HL-60/S4 (cell line): Measurements from ENCODE around the gene PPP1R13L.
"Not testable (repeated sequence)": the region's sequence is repeated elsewhere in the genome, so short reads cannot be mapped to it uniquely, and the experiment has no call there.

Experiments
- in situ Hi-C: fragments of 300-500 bp; cut with MboI; formaldehyde crosslinking; loops from 2 replicates; pipeline ENCODE4 v1.14.3; 2022; ENCODE audit warnings: low sequenced_read_pairs

The PPP1R13L gene

DNA sequence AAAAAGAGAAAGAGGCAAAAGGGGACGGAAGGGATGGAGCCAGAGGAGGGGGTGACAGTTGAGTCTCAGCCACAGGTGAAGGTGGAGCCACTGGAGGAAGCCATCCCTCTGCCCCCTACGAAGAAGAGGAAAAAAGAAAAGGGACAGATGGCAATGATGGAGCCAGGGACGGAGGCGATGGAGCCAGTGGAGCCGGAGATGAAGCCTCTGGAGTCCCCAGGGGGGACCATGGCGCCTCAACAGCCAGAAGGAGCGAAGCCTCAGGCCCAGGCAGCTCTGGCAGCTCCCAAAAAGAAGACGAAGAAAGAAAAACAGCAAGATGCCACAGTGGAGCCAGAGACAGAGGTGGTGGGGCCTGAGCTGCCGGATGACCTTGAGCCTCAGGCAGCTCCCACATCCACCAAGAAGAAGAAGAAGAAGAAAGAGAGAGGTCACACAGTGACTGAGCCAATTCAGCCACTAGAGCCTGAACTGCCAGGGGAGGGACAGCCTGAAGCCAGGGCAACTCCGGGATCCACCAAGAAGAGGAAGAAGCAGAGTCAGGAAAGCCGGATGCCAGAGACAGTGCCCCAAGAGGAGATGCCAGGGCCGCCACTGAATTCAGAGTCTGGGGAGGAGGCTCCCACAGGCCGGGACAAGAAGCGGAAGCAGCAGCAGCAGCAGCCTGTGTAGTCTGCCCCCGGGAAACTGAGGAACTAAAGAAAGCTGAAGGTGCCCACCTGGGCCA is 4.1 kb upstream of the PPP1R13L start:
- in situ Hi-C loops = no loop called here

DNA sequence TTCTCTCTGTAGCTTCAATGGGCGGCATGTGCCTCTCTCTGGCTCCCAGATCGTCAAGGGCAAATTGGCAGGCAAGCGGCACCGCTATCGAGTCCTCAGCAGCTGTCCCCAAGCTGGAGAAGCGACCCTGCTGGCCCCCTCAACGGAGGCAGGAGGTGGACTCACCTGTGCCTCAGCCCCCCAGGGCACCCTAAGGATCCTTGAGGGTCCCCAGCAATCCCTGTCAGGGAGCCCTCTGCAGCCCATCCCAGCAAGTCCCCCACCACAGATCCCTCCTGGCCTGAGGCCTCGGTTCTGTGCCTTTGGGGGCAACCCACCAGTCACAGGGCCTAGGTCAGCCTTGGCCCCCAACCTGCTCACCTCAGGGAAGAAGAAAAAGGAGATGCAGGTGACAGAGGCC is 3.3 kb upstream of the PPP1R13L start:
- in situ Hi-C loops = no loop called here

DNA sequence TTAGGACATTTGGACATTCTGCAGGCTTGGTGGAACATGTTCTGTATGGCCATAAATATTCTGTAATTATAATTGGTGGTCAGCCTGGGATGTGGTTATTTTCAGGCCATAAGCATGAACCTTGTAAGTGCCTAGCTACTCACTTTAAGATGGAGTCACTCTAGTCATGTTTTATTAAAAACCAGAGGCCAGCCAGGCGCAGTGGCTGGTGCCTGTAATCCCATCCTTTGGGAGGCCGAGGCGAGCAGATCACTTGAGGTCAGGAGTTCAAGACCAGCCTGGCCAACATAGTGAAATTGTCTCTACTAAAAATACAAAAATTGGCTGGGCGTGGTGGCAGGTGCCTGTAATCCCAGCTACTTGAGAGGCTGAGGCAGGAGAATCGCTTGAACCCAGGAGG is 2.7 kb upstream of the PPP1R13L start:
- in situ Hi-C loops = not testable (repeated sequence)

DNA sequence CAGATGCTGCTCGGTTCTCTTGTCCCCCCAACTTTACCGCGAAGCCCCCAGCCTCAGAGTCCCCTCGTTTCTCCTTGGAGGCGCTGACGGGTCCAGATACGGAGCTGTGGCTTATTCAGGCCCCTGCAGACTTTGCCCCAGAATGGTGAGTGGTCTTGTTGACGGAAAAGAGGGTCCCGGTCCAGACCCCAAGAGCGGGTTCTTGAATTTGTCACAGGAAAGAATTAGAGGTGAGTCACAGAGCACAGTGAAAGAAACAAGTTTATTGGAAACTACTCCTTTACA is 2.2 kb upstream of the PPP1R13L start:
- in situ Hi-C loops = no loop called here

DNA sequence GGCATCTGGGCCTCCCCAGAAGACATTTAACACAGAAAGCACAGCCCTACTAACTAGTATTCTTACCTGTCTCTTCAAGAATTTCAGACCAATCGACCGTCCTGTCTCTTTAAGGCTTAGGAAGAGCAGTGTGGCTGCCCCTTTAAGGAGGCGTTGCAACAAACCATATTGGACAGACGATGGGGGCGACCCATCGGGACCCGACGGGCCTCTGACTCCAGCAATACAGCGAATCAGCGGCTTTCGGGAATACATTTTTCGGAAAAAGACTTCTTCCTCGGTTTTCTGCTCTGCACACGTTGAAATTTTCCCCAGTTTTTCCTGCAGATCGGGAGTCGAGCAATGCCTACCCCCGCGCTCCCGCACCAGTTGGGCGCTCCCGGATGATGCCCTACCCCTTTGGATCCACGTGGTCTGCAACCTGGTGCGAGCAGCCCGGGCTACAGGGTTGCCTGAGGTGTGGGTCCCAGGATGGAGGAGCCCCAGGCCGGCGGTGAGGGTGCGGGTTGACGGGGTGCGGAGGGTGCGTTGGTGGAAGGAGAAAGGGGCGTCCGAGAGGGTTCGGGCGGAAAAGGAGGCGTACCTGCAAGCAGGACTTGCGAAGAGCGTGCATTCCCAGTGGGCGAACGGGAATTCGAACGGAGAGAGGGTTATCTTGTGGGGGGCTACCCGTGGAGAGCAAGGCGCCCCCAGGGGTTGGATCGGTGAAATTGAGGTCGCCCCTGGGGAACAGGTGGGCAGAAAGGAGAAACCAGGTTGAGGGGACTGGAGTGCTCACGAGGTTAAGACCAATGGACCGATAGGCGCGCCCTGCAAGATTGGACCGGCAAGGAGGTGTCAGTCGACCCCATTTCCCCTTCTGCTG is 1.6 kb upstream of the PPP1R13L start, which contains the start of gene POLR1G:
Gene POLR1G, plus strand, starts transcription at position 419 of the 865 bp plus-strand sequence. Its CDS starts 53 bp downstream, at position 472.
- in situ Hi-C loops = no loop called here

DNA sequence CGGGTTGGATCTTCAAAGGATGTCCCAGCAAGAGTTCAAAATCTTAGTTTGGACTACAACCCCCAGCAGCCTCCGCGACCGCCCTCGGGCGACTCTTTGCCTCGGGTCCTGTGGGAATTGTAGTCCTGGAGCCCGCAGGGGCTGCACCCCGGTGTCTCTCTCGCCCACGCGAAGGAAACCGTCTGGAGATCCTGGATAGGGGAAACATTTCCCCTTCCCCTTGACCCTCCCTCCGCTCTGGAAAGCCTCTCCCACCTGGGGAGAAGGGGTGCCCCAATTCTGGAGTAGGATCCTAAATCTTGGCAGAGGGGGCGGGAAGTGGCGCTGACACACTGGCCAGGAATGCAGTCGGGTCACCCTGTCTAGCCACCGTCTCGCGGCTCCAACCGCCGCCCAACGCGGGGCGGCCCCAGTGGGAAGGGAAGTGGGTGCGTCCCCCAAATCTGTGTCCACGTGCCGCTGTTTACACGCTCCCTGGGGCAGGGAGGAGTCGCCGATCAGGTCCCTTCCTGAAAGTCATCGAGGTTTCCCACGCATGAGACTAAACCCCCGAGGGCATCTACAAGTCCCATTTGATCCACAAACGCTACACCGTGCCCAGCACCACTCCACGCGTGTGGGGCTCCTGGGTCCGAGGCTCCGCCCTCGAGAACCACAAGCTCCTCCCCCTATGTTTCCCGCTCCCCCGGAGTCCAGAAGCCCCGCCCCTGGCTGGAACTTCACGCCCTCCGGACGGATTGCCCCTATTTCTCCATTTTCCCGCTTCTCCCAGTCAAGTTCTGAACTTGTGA is 761 bp upstream of the PPP1R13L start:
- in situ Hi-C loops = no loop called here

DNA sequence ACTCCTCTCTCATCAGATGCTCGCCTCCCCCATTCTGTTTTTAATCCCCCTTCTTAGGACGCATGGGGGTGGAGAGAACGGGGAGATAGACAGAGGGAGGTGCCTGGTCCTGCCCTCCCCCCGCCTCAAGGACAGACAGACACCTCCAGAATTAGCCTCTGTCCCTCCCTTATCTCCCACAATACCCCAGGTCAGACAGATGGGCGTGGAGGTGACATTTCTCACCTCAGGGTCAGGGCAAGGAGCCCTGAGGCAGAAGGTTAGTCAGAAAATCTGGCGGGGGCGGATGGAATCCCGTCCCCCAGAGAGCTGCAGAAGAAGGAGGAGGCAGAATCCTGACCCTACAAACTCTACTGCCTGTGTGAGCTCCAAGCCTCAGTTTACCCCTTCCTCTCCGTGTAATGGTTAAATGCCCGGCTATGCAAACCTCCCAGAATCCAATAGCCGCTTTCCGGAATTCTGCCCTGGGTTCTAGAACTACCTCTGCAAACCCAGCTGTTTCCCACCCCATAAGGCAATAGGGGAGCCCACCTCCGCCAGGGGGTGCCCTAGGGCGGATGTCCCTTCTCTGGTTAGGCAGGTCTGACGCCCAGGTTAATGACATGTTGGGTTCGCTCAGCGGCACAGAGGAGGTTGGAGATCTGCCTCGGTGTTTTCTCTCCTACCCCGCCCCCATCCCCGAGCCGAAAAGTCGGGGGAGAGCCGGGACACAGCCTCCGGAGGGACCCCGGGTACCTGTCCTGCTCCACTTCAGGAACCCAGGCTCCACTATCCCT is 900 bp downstream of the PPP1R13L start:
- in situ Hi-C loops = no loop called here

DNA sequence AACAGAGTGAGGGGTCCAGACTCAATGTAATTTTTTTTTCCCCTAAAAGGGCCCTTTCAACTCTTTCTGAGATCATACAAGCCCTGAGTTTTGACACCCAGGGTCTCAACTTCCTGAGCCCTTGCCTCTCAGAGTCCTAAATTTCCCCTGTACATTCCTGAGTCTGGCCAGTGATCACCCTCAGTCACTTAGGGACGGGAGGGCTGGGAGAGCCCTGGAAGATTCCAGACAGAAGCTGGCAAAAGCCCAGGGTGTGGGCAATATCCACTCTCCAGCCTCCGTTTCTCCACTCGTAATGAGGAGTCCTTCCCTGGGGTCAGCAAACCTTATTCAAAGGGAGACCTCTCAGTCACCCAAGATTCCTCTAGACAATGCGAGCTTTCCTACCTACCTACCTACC is 1.6 kb downstream of the PPP1R13L start:
- in situ Hi-C loops = no loop called here

DNA sequence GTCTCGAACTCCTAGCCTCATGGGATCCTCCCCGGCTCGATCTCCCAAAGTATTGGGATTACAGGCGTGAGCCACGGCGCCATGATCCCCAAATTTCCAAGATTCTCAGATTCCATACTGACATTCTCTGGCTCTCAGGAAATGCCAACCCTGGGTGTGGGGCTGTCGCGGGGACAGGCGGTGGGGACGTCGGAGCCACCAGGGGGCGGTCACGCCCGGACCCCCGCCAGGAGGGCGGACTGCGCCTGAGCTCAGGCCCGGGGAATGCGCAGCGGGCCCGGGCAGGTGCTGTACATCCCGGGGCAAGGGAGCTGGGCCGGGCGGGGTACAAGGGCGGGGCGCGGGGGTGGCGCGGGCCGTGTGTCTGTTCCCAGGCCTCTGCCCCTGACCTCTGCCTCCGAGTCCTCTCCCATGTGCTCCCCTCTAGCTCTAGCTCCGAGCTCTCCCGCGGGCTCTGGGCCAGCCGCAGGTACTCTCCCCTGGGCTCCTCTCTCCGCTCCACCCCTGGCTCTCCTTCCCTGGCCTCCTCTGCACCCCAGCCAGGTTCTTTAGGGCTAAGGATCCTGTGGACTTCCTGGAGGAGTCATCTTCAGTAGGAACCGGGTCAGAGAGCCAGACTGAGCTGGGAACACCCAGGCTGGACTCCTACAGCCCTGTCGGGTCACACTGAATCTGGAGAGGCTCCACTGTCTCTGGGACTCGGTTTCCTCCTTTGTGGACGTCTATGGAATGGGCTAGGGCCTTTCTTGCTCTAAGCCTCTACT is 2.4 kb downstream of the PPP1R13L start:
- in situ Hi-C loops = no loop called here

DNA sequence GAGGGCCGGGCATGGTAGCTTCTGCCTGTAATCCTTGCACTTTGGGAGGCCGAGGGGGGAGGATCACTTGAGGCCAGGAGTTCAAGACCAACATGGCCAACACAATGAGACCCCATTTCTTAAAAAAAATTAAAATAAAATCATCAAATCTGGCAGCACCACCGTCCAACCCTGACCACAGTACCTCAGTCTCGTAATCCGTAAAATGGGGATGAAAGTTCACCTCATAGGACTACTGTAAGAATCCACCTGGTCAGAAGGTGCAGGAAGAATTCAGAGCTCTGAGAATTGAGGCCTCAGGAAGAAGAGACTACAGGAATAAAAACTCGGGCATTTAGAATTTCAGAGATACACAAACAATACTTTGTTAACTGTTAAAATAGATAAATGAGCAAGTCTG is 3.1 kb downstream of the PPP1R13L start:
- in situ Hi-C loops = no loop called here

DNA sequence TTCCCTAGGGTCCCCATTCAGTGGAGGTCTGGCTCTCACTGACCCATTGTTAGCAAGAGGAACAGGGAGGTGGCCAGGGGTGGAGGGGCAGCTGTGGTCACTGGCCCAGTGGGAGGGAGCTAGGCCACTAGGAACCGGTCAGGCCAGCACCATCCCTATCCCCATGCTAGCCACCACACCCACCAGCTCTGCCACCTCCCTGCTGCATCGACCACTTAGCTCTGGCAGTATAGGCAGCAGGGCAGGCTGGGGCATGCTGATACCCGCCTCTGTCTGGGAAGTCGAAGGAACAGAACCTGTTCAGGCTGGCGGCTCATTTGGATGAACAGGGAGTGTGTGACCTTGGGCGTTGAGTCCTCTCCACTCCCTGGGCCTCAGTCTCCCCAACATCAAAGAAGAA is 4.7 kb downstream of the PPP1R13L start:
- in situ Hi-C loops = no loop called here

DNA sequence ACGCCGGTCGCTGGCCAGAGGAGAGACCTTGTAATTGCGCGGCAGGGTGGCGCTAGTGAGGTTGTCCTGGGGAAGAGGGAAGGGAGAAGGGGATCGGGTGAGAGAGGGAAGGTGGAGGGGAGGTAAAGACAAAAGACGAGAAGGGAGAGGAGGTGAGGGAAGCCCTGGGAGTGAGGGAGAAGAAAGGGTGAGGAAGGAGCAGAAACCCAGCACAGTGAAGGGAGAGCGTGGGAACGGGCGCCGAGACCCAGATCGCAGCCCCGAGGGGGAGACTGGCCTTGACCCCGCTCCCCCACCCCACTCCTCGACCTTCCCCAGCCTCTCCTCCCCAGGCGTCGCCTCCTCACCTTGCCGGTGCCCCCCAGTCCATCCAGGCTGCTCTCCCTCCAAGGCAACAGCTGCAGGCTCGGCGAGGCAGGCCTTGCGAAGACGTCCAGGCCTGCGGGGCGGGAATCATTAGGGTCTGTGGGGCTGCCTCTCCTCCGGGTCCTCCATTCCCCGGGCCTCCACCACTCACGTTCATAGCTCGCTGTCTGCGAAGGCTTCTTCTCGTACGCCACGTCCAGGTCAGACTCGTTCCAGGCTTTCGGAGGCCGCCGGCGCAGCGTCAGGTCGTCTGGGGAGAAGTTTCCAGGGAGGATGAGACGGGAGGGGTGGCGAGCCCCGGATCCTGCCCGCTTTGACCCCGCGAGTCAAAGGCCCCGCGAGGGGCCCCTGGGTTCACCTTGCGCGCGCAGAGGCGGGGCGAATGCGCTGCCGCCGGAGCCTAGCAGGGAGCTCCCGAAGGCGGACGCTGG is 8.8 kb downstream of the PPP1R13L start:
- in situ Hi-C loops = no loop called here

DNA sequence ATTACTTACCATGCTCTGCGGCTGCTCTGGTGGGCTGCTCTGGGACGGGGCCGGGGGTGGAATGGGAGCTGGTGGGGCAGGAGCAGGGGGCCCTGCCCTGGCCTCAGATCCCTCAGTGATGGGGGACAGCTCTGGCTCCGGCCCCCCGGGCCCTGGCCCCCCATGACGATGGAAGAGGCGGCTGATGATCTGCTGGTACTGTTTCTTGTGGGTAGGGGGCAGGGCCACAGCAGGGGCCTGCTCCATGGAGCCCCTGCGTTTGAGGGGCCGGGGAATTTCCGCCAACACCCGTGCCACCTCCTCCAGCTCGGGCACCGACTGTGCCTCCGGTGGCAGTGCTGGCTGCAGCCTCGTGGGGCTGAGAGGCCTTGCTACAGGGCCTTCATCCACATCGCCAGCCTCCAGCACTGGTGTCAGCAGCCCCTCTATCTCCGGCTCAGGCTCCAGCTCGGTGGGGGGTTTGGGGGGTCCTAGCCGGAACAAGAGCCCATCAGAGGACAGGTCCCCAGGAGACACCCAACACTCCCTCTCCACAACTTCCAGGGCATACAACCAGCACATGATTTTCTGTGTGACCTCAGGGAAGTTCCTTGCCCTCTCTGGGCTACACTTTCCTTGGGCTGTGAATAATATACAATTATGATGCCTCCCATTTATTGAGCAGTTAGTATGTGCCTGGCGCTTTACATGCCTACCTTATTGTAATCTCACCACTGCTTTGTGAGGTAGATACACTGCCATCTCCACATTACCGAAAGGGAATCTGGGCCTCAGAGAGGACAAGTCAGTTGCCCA is 12.8 kb downstream of the PPP1R13L start:
- in situ Hi-C loops = no loop called here

DNA sequence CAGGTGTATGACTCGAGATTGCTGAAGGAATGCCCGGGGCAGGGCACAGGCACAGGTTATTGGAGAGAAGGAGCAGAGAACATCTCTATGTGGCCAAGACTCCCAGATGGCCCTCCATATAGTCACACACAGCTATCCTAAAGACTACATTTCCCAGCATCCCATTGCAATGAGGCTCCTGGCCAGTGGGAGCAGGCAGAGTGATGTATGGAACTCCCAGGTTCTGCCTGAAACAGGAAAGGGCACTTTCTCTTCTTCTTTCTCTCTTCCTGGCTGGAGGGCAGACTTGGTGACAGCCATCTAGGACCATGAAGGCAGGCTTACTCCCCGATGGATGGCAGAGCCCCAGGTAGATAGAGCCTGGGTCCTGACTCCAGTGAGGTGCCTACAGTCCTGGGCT is 13.5 kb downstream of the PPP1R13L start:
- in situ Hi-C loops = no loop called here

DNA sequence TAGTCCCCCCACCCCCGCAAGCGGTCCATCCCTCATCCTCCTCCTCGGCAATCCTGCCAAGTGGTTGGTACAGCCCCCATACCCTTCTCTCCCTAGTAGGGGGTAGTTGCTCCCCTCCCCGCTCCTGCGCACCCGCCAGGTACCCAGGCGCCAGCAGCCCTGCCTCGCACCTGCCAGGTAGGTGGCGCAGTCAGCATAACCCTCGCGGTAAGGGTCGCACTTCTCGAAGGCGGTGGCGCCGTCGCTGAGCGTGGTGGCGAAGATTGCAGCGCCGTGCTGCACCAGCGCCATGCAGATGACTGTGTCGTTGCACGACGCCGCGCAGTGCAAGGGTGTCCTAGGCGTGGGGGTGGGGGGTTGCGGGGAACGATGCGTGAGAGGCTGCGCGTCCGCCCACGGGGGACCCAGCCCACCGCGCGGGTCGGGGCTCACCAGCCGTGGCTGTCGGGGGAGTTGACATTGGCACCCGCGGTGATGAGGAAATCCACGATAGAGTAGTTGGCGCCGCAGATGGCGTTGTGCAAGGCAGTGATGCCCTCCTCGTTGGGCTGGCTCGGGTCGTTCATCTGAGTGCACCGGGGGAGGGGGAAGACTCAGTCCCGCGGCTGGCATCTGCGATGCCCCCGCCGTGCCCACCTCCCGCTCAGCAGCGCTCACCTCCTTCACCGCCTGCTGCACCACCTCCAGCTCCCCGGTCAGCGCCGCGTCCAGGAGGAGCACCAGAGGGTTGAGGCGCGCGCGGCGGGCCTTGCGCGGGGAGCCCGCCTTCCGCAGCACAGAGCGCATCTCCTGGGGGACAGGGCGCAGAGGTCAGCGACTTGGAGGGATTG is 19.3 kb downstream of the PPP1R13L start:
- in situ Hi-C loops = no loop called here

DNA sequence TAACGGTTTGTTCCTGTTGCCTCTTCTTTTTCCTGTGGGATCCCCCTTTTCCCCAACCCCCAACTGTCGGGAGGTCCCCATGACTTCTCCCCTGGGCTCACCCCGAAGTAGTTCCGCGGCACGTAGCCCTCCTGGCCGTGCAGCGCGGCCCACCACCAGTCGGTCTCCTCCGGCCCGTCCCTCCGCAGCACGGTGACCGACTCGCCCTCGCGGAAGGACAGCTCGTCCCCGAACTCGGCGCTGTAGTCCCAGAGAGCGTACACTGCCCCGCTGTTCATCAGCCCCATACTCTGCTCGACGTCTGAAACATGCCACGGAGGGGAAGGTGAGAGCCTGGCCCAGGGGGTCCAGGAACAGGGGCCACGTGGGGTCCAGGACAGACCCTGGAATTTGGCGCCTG is 22.4 kb downstream of the PPP1R13L start:
- in situ Hi-C loops = no loop called here

DNA sequence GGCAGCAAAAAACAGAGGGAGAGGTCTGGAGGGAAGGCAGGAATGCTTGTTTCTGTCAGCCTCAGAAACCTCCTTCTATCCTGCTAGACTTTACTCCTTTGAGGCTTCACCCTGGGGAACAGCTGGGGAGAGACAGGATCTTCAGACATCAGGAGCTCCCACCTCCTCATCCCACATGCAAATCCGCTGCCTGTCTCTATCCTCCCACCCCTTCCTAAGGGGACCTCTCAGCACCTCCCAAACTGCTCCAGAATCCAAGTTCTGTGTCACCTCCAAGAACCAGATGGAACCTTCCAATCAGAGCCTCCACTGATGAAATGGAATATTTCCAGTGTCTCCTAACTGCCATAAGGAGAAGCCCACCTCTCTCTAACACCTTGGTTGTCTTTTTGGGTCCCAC is 24.8 kb downstream of the PPP1R13L start:
- in situ Hi-C loops = no loop called here
